Kidney epithelial cell (primary cell): Measurements from ENCODE around the gene MAN1B1. TPM values are rescaled to one million over a fixed set of nuclear protein-coding genes. Genes with fewer than 3 reads are reported as not detected.

Experiments
- DNase-seq: peaks from one replicate; pipeline ENCODE4 v3.0.0-alpha.2; 2010; ENCODE audit warnings: low read depth
- H3K27me3 ChIP-seq: 2 replicates; pipeline ENCODE4 v1.6.0; 2011; ENCODE audit warnings: low read length; ENCODE audit not compliant: control insufficient read depth, insufficient read depth
- H3K36me3 ChIP-seq: 2 replicates; pipeline ENCODE4 v1.5.1; 2011; ENCODE audit warnings: low read length; ENCODE audit not compliant: control insufficient read depth, insufficient read depth
- H3K4me3 ChIP-seq: 2 replicates; pipeline ENCODE4 v1.5.1; 2011; ENCODE audit warnings: low read depth, mild to moderate bottlenecking, control low read depth, low read length
- total RNA-seq: library from RNA; depleted of rRNA; stranded (reverse); fragments of >200 nt; gene quantifications from 2 replicates; pipeline ENCODE4 v1.2.3, GENCODE V29; 2015
- TF ChIP-seq, protein P1 (sequence below): IDR thresholded peaks from 2 replicates; pipeline ENCODE4 v1.5.1; 2011; ENCODE audit warnings: mild to moderate bottlenecking, moderate library complexity, low read length, control low read depth, inconsistent platforms; ENCODE audit not compliant: insufficient read depth, poor library complexity, severe bottlenecking

The MAN1B1 gene
- total RNA-seq, 1 donor from 2014 or later: 76.8 TPM

- TF ChIP-seq, protein P1, sequence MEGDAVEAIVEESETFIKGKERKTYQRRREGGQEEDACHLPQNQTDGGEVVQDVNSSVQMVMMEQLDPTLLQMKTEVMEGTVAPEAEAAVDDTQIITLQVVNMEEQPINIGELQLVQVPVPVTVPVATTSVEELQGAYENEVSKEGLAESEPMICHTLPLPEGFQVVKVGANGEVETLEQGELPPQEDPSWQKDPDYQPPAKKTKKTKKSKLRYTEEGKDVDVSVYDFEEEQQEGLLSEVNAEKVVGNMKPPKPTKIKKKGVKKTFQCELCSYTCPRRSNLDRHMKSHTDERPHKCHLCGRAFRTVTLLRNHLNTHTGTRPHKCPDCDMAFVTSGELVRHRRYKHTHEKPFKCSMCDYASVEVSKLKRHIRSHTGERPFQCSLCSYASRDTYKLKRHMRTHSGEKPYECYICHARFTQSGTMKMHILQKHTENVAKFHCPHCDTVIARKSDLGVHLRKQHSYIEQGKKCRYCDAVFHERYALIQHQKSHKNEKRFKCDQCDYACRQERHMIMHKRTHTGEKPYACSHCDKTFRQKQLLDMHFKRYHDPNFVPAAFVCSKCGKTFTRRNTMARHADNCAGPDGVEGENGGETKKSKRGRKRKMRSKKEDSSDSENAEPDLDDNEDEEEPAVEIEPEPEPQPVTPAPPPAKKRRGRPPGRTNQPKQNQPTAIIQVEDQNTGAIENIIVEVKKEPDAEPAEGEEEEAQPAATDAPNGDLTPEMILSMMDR: no peak
- no peak for DNase-seq
- H3K36me3 ChIP-seq: no peaks in the 10 kb centered on the region
- no peaks in the 10 kb centered on the region for H3K27me3 ChIP-seq
- H3K4me3 ChIP-seq: no peak overlapping the region
Measured at GRCh38 chr9:137111788-137112563, 25.2 kb downstream of the MAN1B1 start.

- no peaks in the 10 kb centered on the region for H3K36me3 ChIP-seq
- no peak for DNase-seq
- H3K4me3 ChIP-seq: no peak overlapping the region
- TF ChIP-seq, protein P1: no peak
- no peaks in the 10 kb centered on the region for H3K27me3 ChIP-seq
Measured at GRCh38 chr9:137112564-137113384, 26.0 kb downstream of the MAN1B1 start.

- no peaks in the 10 kb centered on the region for H3K36me3 ChIP-seq
- no peak for DNase-seq
- H3K27me3 ChIP-seq: no peaks in the 10 kb centered on the region
- peak overlapping the region; percentile 17 for H3K4me3 ChIP-seq
- TF ChIP-seq, protein P1: no peak
Measured at GRCh38 chr9:137113385-137114159, 26.8 kb downstream of the MAN1B1 start.

DNA sequence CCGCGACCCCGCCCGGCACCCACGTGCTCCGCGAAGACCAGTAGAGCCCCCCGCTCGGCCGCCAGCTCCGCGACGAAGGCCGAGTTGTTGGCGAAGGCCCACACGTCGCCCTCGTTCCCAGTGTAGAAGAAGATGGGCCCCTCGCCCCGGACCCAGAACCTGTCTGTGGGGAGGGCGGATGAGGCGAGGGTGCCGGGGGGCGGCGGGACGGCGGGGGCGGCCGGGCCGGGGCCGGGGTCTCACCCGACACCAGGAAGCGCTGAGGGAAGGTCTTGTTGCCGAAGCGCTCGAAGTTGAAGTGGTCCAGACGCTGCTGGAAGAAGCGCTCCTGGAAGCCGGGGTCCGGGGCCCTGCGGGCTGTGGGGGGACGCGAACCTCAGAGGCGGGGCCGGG lies 27.4 kb downstream of the MAN1B1 start:
- TF ChIP-seq, protein P1: no peak
- Histone ChIP-seq H3K4me3 (peak overlapping the region; percentile 53), H3K27me3 (no peaks in the 10 kb centered on the region), H3K36me3 (no peaks in the 10 kb centered on the region)
- DNase-seq: no peak

GRCh38 chr9:137114613-137115393 lies 28.0 kb downstream of the MAN1B1 start, which contains the start of gene DPP7:
DPP7 (minus strand) TSS chr9:137114733; CDS start chr9:137114713, 20 bp downstream.
- no peaks in the 10 kb centered on the region for H3K27me3 ChIP-seq
- TF ChIP-seq, protein P1: no peak
- no peak for DNase-seq

More at GRCh38 chr9:137114613-137115393, 28.0 kb downstream of the MAN1B1 start, which contains the start of gene DPP7:
- Histone ChIP-seq H3K36me3 (no peaks in the 10 kb centered on the region), H3K4me3 (peak within 1 kb of the TSS; percentile 53)
